HL-60 (cell line): Measurements from ENCODE around the gene AFTPH.

Experiments used
- DNase-seq, 2 experiments: peaks; one replicate each; pipeline ENCODE4 v3.0.0-alpha.2; 2010 to 2020; ENCODE audit warnings: low read depth in 1 of 2, low spot score in 1 of 2
- H3K27ac ChIP-seq: fragments of 250-450 bp; sonication (Bioruptor Pico); replicated peaks from 2 replicates; pipeline ENCODE4 v1.5.1; 2020; ENCODE audit warnings: mild to moderate bottlenecking, moderate library complexity
- H3K27me3 ChIP-seq: fragments of 250-450 bp; sonication (Bioruptor Pico); 2 replicates; pipeline ENCODE4 v1.5.1; 2021; ENCODE audit warnings: mild to moderate bottlenecking, moderate library complexity; ENCODE audit not compliant: insufficient read depth, poor library complexity, severe bottlenecking
- H3K4me3 ChIP-seq: replicated peaks from 2 replicates; pipeline ENCODE4 v1.5.1; 2011; ENCODE audit warnings: mild to moderate bottlenecking, control low read depth, low read length; ENCODE audit not compliant: insufficient read depth
- GABPA ChIP-seq: IDR thresholded peaks from 2 replicates; pipeline ENCODE4 v1.6.1; 2012; ENCODE audit warnings: low read depth
- POLR2AphosphoS5 ChIP-seq: IDR thresholded peaks from 2 replicates; pipeline ENCODE4 v1.6.1; 2012; ENCODE audit warnings: low read depth
- SPI1 ChIP-seq: IDR thresholded peaks from 2 replicates; pipeline ENCODE4 v1.6.1; 2012; ENCODE audit warnings: low read depth, mild to moderate bottlenecking, borderline replicate concordance
- TF ChIP-seq, protein P1 (sequence below): IDR thresholded peaks from 2 replicates; pipeline ENCODE4 v1.6.1; 2012; ENCODE audit warnings: low read depth; ENCODE audit not compliant: insufficient replicate concordance
- TF ChIP-seq, protein P2 (sequence below): IDR thresholded peaks from one replicate; pipeline ENCODE4 v1.5.1; 2011; ENCODE audit warnings: low read length, control low read depth, inconsistent platforms; ENCODE audit not compliant: insufficient read depth

Gene AFTPH

DNA sequence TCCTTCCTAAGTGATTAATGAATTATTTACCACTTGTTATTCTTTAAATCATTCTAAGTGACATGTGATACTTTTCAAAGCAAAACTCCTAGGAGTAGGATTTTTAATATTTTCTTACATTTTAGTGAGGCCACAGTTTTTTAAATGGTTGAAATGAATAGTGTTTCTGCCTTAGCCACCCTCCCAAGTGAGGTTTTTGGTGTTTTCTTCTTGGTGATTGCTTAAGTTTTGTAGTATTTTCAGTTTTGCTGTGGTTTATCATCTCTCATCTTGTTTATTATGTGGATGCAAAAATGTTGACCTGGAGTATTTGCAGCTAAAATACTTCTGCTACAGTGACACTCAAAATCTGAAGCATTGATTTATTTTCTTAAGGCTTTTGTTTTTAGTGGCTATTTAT, 9.8 kb downstream of the AFTPH start:
- no peak for DNase-seq
- Histone ChIP-seq H3K27me3 (no peaks in the 10 kb centered on the region), H3K4me3 (no peak overlapping the region), H3K27ac (no peak overlapping the region)
- TF ChIP-seq GABPA, result no peak
- no peak for TF ChIP-seq SPI1
- TF ChIP-seq, protein P1, sequence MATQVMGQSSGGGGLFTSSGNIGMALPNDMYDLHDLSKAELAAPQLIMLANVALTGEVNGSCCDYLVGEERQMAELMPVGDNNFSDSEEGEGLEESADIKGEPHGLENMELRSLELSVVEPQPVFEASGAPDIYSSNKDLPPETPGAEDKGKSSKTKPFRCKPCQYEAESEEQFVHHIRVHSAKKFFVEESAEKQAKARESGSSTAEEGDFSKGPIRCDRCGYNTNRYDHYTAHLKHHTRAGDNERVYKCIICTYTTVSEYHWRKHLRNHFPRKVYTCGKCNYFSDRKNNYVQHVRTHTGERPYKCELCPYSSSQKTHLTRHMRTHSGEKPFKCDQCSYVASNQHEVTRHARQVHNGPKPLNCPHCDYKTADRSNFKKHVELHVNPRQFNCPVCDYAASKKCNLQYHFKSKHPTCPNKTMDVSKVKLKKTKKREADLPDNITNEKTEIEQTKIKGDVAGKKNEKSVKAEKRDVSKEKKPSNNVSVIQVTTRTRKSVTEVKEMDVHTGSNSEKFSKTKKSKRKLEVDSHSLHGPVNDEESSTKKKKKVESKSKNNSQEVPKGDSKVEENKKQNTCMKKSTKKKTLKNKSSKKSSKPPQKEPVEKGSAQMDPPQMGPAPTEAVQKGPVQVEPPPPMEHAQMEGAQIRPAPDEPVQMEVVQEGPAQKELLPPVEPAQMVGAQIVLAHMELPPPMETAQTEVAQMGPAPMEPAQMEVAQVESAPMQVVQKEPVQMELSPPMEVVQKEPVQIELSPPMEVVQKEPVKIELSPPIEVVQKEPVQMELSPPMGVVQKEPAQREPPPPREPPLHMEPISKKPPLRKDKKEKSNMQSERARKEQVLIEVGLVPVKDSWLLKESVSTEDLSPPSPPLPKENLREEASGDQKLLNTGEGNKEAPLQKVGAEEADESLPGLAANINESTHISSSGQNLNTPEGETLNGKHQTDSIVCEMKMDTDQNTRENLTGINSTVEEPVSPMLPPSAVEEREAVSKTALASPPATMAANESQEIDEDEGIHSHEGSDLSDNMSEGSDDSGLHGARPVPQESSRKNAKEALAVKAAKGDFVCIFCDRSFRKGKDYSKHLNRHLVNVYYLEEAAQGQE, result no peak
- TF ChIP-seq POLR2AphosphoS5, result no peak
- TF ChIP-seq, protein P2, sequence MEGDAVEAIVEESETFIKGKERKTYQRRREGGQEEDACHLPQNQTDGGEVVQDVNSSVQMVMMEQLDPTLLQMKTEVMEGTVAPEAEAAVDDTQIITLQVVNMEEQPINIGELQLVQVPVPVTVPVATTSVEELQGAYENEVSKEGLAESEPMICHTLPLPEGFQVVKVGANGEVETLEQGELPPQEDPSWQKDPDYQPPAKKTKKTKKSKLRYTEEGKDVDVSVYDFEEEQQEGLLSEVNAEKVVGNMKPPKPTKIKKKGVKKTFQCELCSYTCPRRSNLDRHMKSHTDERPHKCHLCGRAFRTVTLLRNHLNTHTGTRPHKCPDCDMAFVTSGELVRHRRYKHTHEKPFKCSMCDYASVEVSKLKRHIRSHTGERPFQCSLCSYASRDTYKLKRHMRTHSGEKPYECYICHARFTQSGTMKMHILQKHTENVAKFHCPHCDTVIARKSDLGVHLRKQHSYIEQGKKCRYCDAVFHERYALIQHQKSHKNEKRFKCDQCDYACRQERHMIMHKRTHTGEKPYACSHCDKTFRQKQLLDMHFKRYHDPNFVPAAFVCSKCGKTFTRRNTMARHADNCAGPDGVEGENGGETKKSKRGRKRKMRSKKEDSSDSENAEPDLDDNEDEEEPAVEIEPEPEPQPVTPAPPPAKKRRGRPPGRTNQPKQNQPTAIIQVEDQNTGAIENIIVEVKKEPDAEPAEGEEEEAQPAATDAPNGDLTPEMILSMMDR, result no peak

DNA sequence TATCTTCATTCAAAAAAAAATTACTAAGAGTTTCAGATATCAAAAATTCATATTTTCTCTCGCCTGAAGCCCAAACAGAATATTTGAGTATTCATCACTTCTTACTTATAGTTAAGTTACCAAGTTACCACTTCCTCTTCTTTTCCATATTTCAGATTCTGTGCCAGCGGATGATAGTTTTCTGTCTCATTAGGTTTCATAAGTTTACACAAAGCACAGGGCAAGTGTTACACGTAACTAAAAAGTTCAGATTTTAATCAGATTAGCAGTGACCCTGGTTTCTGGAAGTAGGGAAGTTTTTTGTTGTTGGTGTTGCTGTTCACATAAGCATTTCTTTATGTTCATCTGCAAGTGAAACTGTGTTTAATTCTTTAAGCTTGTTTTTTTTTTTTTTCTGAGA, 10.2 kb downstream of the AFTPH start:
- Histone ChIP-seq H3K27ac (no peak overlapping the region), H3K27me3 (no peaks in the 10 kb centered on the region), H3K4me3 (no peak overlapping the region)
- no peak for DNase-seq
- no peak for TF ChIP-seq GABPA
- TF ChIP-seq SPI1, result peak; percentile 92
- TF ChIP-seq, protein P2, result no peak
- TF ChIP-seq, protein P1, result no peak

- no peak for DNase-seq
- TF ChIP-seq, protein P2, result no peak
- TF ChIP-seq POLR2AphosphoS5 (no peak), SPI1 (no peak), GABPA (no peak)
- TF ChIP-seq, protein P1, result no peak
- no peak overlapping the region for H3K4me3 ChIP-seq
- no peaks in the 10 kb centered on the region for H3K27me3 ChIP-seq
- no peak overlapping the region for H3K27ac ChIP-seq
Observed at GRCh38 chr2:64535024-64535423, 10.9 kb downstream of the AFTPH start.
